Choroid plexus epithelial cell (primary cell): ENCODE data around the gene ECSCR.

ENCODE experiments used
- DNase-seq: peaks from one replicate; pipeline ENCODE4 v3.0.0-alpha.2; 2010; ENCODE audit warnings: low read depth
- H3K4me3 ChIP-seq: 2 replicates; pipeline ENCODE4 v1.5.1; 2011; ENCODE audit warnings: low read depth, mild to moderate bottlenecking, control low read depth, low read length, moderate library complexity
- CTCF ChIP-seq: conservative IDR thresholded peaks from 2 replicates; pipeline ENCODE4 v1.5.1; 2011; ENCODE audit warnings: low read depth, mild to moderate bottlenecking, control low read depth, inconsistent platforms, low read length, moderate library complexity

ECSCR gene

GRCh38 chr5:139457653-139458306, 4.8 kb downstream of the ECSCR start:
- H3K4me3 ChIP-seq, result no peak overlapping the region
- no peak for DNase-seq
- TF ChIP-seq CTCF, result no peak

GRCh38 chr5:139457241-139457640, 5.3 kb downstream of the ECSCR start:
- no peak overlapping the region for H3K4me3 ChIP-seq
- TF ChIP-seq CTCF, result no peak
- DNase-seq, result no peak

GRCh38 chr5:139456776-139457175, 5.8 kb downstream of the ECSCR start:
- H3K4me3 ChIP-seq, result no peak overlapping the region
- no peak for TF ChIP-seq CTCF
- no peak for DNase-seq

DNA sequence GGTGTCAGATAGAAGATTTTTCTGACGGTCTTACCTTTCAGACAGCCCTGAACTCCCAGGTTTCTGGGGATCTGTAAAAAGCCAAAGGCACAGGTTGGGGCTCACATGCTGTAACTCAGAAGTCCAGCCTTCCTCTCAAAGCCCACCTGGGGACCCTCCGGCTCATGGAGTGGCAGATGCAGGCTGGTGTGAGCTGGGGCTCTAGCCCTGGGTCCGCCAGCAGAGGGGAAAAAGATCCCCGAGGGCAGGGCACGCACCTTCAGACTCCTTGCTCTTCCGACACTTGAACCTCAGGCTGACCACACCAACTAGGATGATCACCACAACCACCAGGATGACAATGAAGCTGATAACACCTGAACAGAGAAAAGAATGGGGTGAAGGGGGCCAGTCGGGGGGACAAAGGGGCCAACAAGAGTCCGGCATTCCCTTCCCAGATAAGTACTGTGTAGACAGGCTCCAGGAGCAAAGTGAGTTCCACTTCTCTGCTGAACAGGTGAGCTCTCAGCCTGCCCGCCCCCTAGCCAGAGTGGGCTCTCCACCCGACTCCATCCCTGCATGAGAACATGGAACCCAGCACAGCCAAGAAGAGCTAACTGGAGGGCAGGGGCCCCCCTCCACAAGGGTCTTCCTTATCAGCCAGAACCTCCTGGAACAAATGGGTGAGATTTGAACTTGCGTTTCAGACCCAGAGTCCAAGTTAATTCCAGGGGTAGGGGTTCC, 7.8 kb downstream of the ECSCR start:
- no peak for DNase-seq
- H3K4me3 ChIP-seq, result no peak overlapping the region
- no peak for TF ChIP-seq CTCF

GRCh38 chr5:139453683-139454567, 8.6 kb downstream of the ECSCR start:
- no peak overlapping the region for H3K4me3 ChIP-seq
- TF ChIP-seq CTCF, result no peak
- no peak for DNase-seq

- no peak for TF ChIP-seq CTCF
Observed at GRCh38 chr5:139451878-139452660, 10.5 kb downstream of the ECSCR start.

More at GRCh38 chr5:139451878-139452660, 10.5 kb downstream of the ECSCR start:
- no peak for DNase-seq
- H3K4me3 ChIP-seq, result no peak overlapping the region
